OCI-LY7 (cell line): ENCODE results near the gene NFE2L1. TPM values are rescaled to one million over a fixed set of nuclear protein-coding genes. Genes with fewer than 3 reads are reported as not detected.
"Not testable (repeated sequence)": the region's sequence is repeated elsewhere in the genome, so short reads cannot be mapped to it uniquely, and the experiment has no call there.

Experiments
- BruUV-seq: library from RNA; stranded (reverse); fragments of 400-500 nt; replicated peaks from 2 replicates; lab custom pipeline; 2021; lab: Mats Ljungman, UMichigan
- CTCF ChIA-PET: fragments of 300-600 bp; sonication (Branson Sonifier 250); formaldehyde crosslinking; loops from one replicate; lab custom pipeline; 2022; ENCODE audit warnings: antibody characterized with exemption; ENCODE audit not compliant: unreplicated experiment; lab: Charles Lee
- POLR2A ChIA-PET: fragments of 300-600 bp; sonication (Branson Sonifier 250); formaldehyde crosslinking; loops from one replicate; lab custom pipeline; 2022; ENCODE audit warnings: antibody characterized with exemption; lab: Charles Lee
- DNase-seq: peaks from one replicate; pipeline ENCODE4 v3.0.0-alpha.2; 2015; ENCODE audit warnings: low spot score
- H2AFZ ChIP-seq: fragments of 200-600 bp; sonication (generic), shearing (Covaris generic); 2 replicates; pipeline ENCODE4 v1.6.1; 2014; ENCODE audit warnings: mild to moderate bottlenecking, antibody characterized with exemption, low read length, moderate library complexity
- H3K27ac ChIP-seq: fragments of 200-600 bp; sonication (generic); 2 replicates; pipeline ENCODE4 v1.5.1; 2014; ENCODE audit warnings: mixed run types, low read depth, mild to moderate bottlenecking, moderate library complexity, low read length, inconsistent platforms; ENCODE audit not compliant: poor library complexity, severe bottlenecking
- H3K36me3 ChIP-seq: fragments of 200-600 bp; sonication (generic); 2 replicates; pipeline ENCODE4 v1.6.1; 2014; ENCODE audit warnings: mild to moderate bottlenecking, antibody characterized with exemption, low read length, moderate library complexity, mixed read lengths; ENCODE audit not compliant: insufficient read depth
- H3K4me1 ChIP-seq: fragments of 200-600 bp; sonication (generic); 2 replicates; pipeline ENCODE4 v1.5.1; 2014; ENCODE audit warnings: mild to moderate bottlenecking, low read length; ENCODE audit not compliant: insufficient read depth, poor library complexity, severe bottlenecking
- H3K4me2 ChIP-seq: fragments of 200-600 bp; sonication (generic); 2 replicates; pipeline ENCODE4 v1.6.1; 2014; ENCODE audit warnings: mild to moderate bottlenecking, low read length
- H3K4me3 ChIP-seq: fragments of 200-600 bp; sonication (generic); 2 replicates; pipeline ENCODE4 v1.5.1; 2014; ENCODE audit warnings: mild to moderate bottlenecking, low read depth, low read length; ENCODE audit not compliant: poor library complexity, severe bottlenecking
- H3K79me2 ChIP-seq: fragments of 200-600 bp; sonication (generic); 2 replicates; pipeline ENCODE4 v1.6.1; 2016; ENCODE audit warnings: low read depth, mild to moderate bottlenecking, low read length, moderate library complexity, mixed read lengths; ENCODE audit not compliant: insufficient read depth
- H3K9me2 ChIP-seq: fragments of 200-600 bp; sonication (generic); 2 replicates; pipeline ENCODE4 v1.6.1; 2016; ENCODE audit warnings: mild to moderate bottlenecking, low read length, mixed read lengths; ENCODE audit not compliant: insufficient read depth
- H3K9me3 ChIP-seq: fragments of 200-600 bp; sonication (generic); 2 replicates; pipeline ENCODE4 v1.6.1; 2014; ENCODE audit warnings: mild to moderate bottlenecking, mixed run types, low read length, mixed read lengths
- H4K20me1 ChIP-seq: fragments of 200-600 bp; sonication (generic); 2 replicates; pipeline ENCODE4 v1.6.1; 2014; ENCODE audit warnings: mild to moderate bottlenecking, antibody characterized with exemption, low read length, moderate library complexity, mixed read lengths; ENCODE audit not compliant: insufficient read depth
- EZH2phosphoT487 ChIP-seq: fragments of 200-600 bp; sonication (generic); IDR thresholded peaks from 2 replicates; pipeline ENCODE4 v1.6.1; 2018; ENCODE audit warnings: low read depth, borderline replicate concordance, mild to moderate bottlenecking, mixed run types, antibody characterized with exemption, low read length, moderate library complexity, mixed read lengths
- intact Hi-C: fragments of 100-400 bp; cut with micrococcal nuclease; formaldehyde crosslinking; loops from one replicate; pipeline ENCODE4 v1.10.0; 2022; ENCODE audit not compliant: unreplicated experiment
- total RNA-seq, 2 experiments: library from RNA; depleted of rRNA in 1 of 2; stranded (reverse); fragments of >200 nt in 1 of 2; shearing (Covaris generic) in 1 of 2; gene quantifications; 2 replicates each; pipeline ENCODE4 v1.2.3, GENCODE V29; 2014 to 2022
- TF ChIP-seq, protein P1 (sequence below): fragments of 200-600 bp; sonication (generic); conservative IDR thresholded peaks from 2 replicates; pipeline ENCODE4 v1.5.1; 2014; ENCODE audit warnings: mild to moderate bottlenecking, antibody characterized with exemption, low read length, moderate library complexity, mixed read lengths

The NFE2L1 gene
- total RNA-seq, 2 experiments from 2014 or later, result 42.3 to 106 TPM

DNA sequence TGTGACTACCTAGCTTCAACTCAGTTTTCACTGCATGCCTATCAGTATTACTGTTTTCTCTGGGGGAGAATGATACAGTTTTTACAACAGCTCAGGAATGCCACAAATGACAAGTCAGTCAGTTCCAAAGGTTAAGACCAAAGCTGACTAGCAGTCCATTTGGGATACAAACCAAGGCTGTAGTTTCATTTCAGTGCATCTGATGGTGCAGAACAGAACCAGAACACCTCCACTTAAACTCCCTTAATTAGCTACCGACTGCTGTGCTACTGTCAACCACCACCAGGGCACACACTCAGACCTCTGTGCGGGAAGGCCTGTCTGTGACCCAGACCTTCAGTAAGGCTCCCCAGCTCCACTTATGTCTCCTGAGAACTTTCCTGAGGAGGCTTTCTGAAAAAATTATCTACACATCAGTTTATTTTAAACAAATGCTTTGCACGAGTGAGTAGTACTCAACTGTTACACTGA is 20.4 kb downstream of the NFE2L1 start:
- peak; percentile 23 for DNase-seq
- intact Hi-C loops, result no loop called here
- POLR2A ChIA-PET, result interaction anchor here (0.6 to 1.5 kb wide), 5 partner anchors 8 to 889 kb away, joined by 3 to 8 read pairs (median 4); no protein-coding TSS in a partner anchor
- H3K9me3 ChIP-seq, result no peaks in the 10 kb centered on the region
- no TSS peak for BruUV-seq
- no peaks in the 10 kb centered on the region for H3K79me2 ChIP-seq
- no peak overlapping the region for H3K27ac ChIP-seq
- no peak overlapping the region for H2AFZ ChIP-seq
- no peaks in the 10 kb centered on the region for H4K20me1 ChIP-seq
- H3K9me2 ChIP-seq, result no peaks in the 10 kb centered on the region
- peaks cover 89% of the 10 kb centered on the region for H3K36me3 ChIP-seq
- no peak overlapping the region for H3K4me3 ChIP-seq
- TF ChIP-seq EZH2phosphoT487, result no peak
- TF ChIP-seq, protein P1, sequence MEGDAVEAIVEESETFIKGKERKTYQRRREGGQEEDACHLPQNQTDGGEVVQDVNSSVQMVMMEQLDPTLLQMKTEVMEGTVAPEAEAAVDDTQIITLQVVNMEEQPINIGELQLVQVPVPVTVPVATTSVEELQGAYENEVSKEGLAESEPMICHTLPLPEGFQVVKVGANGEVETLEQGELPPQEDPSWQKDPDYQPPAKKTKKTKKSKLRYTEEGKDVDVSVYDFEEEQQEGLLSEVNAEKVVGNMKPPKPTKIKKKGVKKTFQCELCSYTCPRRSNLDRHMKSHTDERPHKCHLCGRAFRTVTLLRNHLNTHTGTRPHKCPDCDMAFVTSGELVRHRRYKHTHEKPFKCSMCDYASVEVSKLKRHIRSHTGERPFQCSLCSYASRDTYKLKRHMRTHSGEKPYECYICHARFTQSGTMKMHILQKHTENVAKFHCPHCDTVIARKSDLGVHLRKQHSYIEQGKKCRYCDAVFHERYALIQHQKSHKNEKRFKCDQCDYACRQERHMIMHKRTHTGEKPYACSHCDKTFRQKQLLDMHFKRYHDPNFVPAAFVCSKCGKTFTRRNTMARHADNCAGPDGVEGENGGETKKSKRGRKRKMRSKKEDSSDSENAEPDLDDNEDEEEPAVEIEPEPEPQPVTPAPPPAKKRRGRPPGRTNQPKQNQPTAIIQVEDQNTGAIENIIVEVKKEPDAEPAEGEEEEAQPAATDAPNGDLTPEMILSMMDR, result peak; percentile 65
- CTCF ChIA-PET, result interaction anchor here (0.5 to 1.0 kb wide), 3 partner anchors 9 to 20 kb away, joined by 3 read pairs; no protein-coding TSS in a partner anchor
- no peak overlapping the region for H3K4me2 ChIP-seq
- no peaks in the 10 kb centered on the region for H3K4me1 ChIP-seq

DNA sequence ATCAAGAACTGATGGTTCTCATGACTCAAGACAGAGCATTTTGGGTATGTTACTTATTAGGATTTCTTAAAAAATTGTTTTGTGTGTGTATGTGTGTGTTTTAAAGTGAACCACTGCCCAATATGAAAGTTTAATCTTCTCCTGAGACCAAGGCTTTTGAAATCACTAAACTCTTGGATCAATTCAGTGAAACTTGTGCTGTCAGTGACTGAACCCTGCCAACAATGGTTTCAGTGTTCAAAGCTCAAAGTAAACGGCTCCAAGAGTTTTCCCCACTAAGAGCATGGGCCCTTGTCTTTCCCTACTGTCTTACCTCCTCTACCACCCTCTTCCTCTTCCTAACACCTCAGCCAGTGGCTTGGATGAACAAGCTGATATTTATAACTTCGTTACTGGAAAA is 22.0 kb downstream of the NFE2L1 start:
- no peak for TF ChIP-seq EZH2phosphoT487
- TF ChIP-seq, protein P1, result no peak
- intact Hi-C loops, result no loop called here
- POLR2A ChIA-PET, result no interaction called here
- CTCF ChIA-PET, result no interaction called here
- no peak for DNase-seq
- H4K20me1 ChIP-seq, result no peaks in the 10 kb centered on the region; the same call in 1 of the 2 replicates
- BruUV-seq, result TSS peak; percentile 96
- no peaks in the 10 kb centered on the region for H3K4me1 ChIP-seq
- no peak overlapping the region for H3K4me3 ChIP-seq
- H3K79me2 ChIP-seq, result no peaks in the 10 kb centered on the region
- no peaks in the 10 kb centered on the region for H3K9me2 ChIP-seq
- H2AFZ ChIP-seq, result no peak overlapping the region
- no peak overlapping the region for H3K4me2 ChIP-seq
- H3K36me3 ChIP-seq, result peaks cover 88% of the 10 kb centered on the region
- H3K27ac ChIP-seq, result no peak overlapping the region
- no peaks in the 10 kb centered on the region for H3K9me3 ChIP-seq

DNA sequence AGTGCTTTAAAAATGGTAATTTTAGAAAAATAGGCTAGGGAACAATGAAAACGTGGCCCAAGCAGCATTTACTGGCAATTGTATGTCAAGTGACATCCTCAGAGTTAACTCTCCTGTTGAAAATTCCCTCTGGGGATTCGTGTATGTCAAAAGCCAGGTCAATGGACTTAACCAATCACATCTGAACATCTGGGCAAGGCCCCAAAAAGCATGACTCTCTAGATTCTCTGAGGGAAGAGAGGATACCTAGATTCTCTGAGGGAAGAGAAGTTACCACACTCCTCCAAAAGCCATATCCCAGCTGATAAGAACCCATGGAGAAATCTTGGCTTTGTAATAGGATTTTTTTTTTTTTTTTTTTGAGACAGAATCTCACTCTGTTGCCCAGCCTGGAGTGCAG is 23.5 kb downstream of the NFE2L1 start:
- Histone ChIP-seq H3K9me3 (no peaks in the 10 kb centered on the region), H3K9me2 (no peaks in the 10 kb centered on the region), H3K4me3 (no peak overlapping the region), H3K4me1 (no peaks in the 10 kb centered on the region), H3K27ac (no peak overlapping the region), H4K20me1 (no peaks in the 10 kb centered on the region; the same call in 1 of the 2 replicates), H2AFZ (no peak overlapping the region), H3K79me2 (no peaks in the 10 kb centered on the region), H3K36me3 (peaks cover 90% of the 10 kb centered on the region), H3K4me2 (no peak overlapping the region)
- TF ChIP-seq, protein P1, result no peak
- TF ChIP-seq EZH2phosphoT487, result no peak
- intact Hi-C loops, result no loop called here
- ChIA-PET CTCF (interaction anchor here (0.9 kb wide), 1 partner anchor 46 kb away, joined by 3 read pairs; no protein-coding TSS in a partner anchor), POLR2A (no interaction called here)
- no peak for DNase-seq
- BruUV-seq, result no TSS peak

DNA sequence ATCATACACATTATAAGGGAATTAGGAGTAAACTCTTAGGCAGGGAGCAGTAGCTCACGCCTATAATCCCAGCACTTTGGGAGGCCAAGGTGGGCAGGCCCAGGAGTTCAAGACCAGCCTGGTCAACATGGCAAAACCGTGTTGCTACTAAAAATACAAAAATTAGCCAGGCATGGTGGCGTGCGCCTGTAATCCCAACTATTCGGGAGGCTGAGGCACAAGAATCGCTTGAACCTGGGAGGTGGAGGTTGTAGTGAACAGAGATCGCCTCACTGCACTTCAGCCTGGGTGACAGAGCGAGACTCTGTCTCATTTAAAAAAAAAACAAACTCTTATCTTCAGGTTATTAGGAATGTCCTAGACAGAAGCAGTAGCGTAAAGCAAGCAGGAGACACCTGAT is 24.7 kb downstream of the NFE2L1 start:
- H3K36me3 ChIP-seq, result peaks cover 85% of the 10 kb centered on the region
- H2AFZ ChIP-seq, H3K27ac ChIP-seq, H4K20me1 ChIP-seq, H3K9me2 ChIP-seq, H3K4me1 ChIP-seq, H3K79me2 ChIP-seq, H3K9me3 ChIP-seq, intact Hi-C loops, H3K4me3 ChIP-seq, BruUV-seq, DNase-seq, H3K4me2 ChIP-seq: not testable (repeated sequence)
- CTCF ChIA-PET, result interaction anchor here (0.9 kb wide), 1 partner anchor 48 kb away, joined by 3 read pairs; no protein-coding TSS in a partner anchor
- POLR2A ChIA-PET, result interaction anchor here (1.2 kb wide), 1 partner anchor 46 kb away, joined by 3 read pairs; no protein-coding TSS in a partner anchor
